GM19452 (cell line): ENCODE measurements around the gene WFDC13.
"Not testable (repeated sequence)": the region's sequence is repeated elsewhere in the genome, so short reads cannot be mapped to it uniquely, and the experiment has no call there.

Source experiments
- ATAC-seq: cut with Tn5 transposase; IDR thresholded peaks from one replicate; pipeline ENCODE4 v1.9.1; 2021; ENCODE audit not compliant: unreplicated experiment

WFDC13 gene

GRCh38 chr20:45701873-45702272, at the start of gene WFDC13:
Gene WFDC13 (plus strand): TSS chr20:45702038. CDS start chr20:45702124, 86 bp downstream.
- no peak for ATAC-seq

- ATAC-seq, result not testable (repeated sequence)
These were observed 44.8 kb upstream of the WFDC13 start for GRCh38 chr20:45657038-45657437.

GRCh38 chr20:45670139-45670538, 31.7 kb upstream of the WFDC13 start, which contains the start of gene WFDC11:
Gene WFDC11 (minus strand): TSS chr20:45670239. CDS start chr20:45650600, 19,639 bp downstream.
- no peak for ATAC-seq

GRCh38 chr20:45672765-45673164, 29.1 kb upstream of the WFDC13 start:
- ATAC-seq, result no peak

GRCh38 chr20:45679650-45680049, 22.2 kb upstream of the WFDC13 start:
- no peak for ATAC-seq

GRCh38 chr20:45685896-45686295, 15.9 kb upstream of the WFDC13 start:
- no peak for ATAC-seq

GRCh38 chr20:45693346-45693745, 8.5 kb upstream of the WFDC13 start:
- ATAC-seq, result not testable (repeated sequence)

- no peak for ATAC-seq
These were observed 6.3 kb upstream of the WFDC13 start for GRCh38 chr20:45695496-45695895.

GRCh38 chr20:45701104-45701503, 734 bp upstream of the WFDC13 start:
- no peak for ATAC-seq

GRCh38 chr20:45704969-45705637, 3.3 kb downstream of the WFDC13 start, which contains the start of gene WFDC10B:
Gene WFDC10B (minus strand): TSS chr20:45705019. CDS start chr20:45685992, 19,027 bp downstream.
- no peak for ATAC-seq

GRCh38 chr20:45716141-45716688, 14.4 kb downstream of the WFDC13 start:
- ATAC-seq, result not testable (repeated sequence)

- no peak for ATAC-seq
These were observed 20.2 kb downstream of the WFDC13 start, which contains the start of gene SPINT4 for GRCh38 chr20:45722047-45722446. Gene SPINT4 (plus strand): TSS chr20:45722347. CDS start chr20:45722368, 21 bp downstream.

GRCh38 chr20:45725134-45725533, 23.3 kb downstream of the WFDC13 start:
- no peak for ATAC-seq

- ATAC-seq, result no peak
These were observed 25.2 kb downstream of the WFDC13 start for GRCh38 chr20:45727044-45727443.

- no peak for ATAC-seq
These were observed 30.4 kb downstream of the WFDC13 start for GRCh38 chr20:45732199-45732598.

- ATAC-seq, result no peak
These were observed 33.7 kb downstream of the WFDC13 start for GRCh38 chr20:45735552-45735951.

- no peak for ATAC-seq
These were observed 34.1 kb downstream of the WFDC13 start for GRCh38 chr20:45735988-45736387.

GRCh38 chr20:45742596-45742995, 40.8 kb downstream of the WFDC13 start:
- no peak for ATAC-seq

GRCh38 chr20:45745015-45745414, 43.2 kb downstream of the WFDC13 start:
- ATAC-seq, result no peak

GRCh38 chr20:45751721-45752120, 49.9 kb downstream of the WFDC13 start:
- ATAC-seq, result no peak

- no peak for ATAC-seq
These were observed 50.9 kb downstream of the WFDC13 start for GRCh38 chr20:45752746-45753145.

GRCh38 chr20:45758096-45758495, 56.3 kb downstream of the WFDC13 start:
- no peak for ATAC-seq
